K562 (cell line): ENCODE data around the gene CYP46A1. TPM values are rescaled to one million over a fixed set of nuclear protein-coding genes. Genes with fewer than 3 reads are reported as not detected.

Source experiments
- ATAC-seq: fragments of 200-7000 bp; cut with Tn5 transposase; 3 replicates; pipeline ENCODE4 v1.9.1; 2020; ENCODE audit warnings: moderate library complexity
- BruUV-seq: library from RNA; stranded (reverse); fragments of 400-500 nt; replicated peaks from 2 replicates; lab custom pipeline; 2021; lab: Mats Ljungman, UMichigan
- CTCF ChIA-PET: fragments of 300-600 bp; formaldehyde crosslinking; extraction: SDS; loops from one replicate; lab custom pipeline; 2021; ENCODE audit warnings: low intra/inter-chr PET ratio; lab: Yijun Ruan, JAX
- POLR2A ChIA-PET: fragments of 300-600, 350-650 bp; sonication (Branson Sonifier 250); formaldehyde crosslinking; extraction: SDS; loops from one replicate; lab custom pipeline; 2021; ENCODE audit warnings: antibody characterized with exemption, inconsistent platforms; lab: Yijun Ruan, JAX
- DNase-seq, 4 experiments: peaks; one replicate each; pipeline versions ENCODE4 v3.0.0 to v3.0.0-alpha.2; 2011 to 2018; ENCODE audit warnings: low spot score in 3 of 4, mixed read lengths in 3 of 4; ENCODE audit errors: extremely low read depth in 1 of 4
- FAIRE-seq: peaks from 2 replicates; lab custom pipeline; 2011; peaks lifted over from hg19 to GRCh38; lab: Jason Lieb, UNC
- H2AFZ ChIP-seq: 2 replicates; pipeline ENCODE4 v1.6.0; 2011; ENCODE audit warnings: low read depth, low read length, control low read depth, inconsistent platforms
- H3K27ac ChIP-seq: fragments of 200-600 bp; 3 replicates; pipeline ENCODE4 v1.8.0; 2011; ENCODE audit warnings: low read depth, mild to moderate bottlenecking, control low read depth, inconsistent platforms, low read length, moderate library complexity, mixed read lengths; ENCODE audit errors: extremely low read depth
- H3K27me3 ChIP-seq, 2 experiments: fragments of 300-600 bp in 1 of 2; 2 replicates in 1 of 2; 3 replicates in 1 of 2; pipeline versions ENCODE4 v1.6.0 to v1.8.0; 2011; ENCODE audit warnings: inconsistent platforms in 2 of 2, low read length in 2 of 2, mild to moderate bottlenecking in 1 of 2, mixed read lengths in 1 of 2, moderate library complexity in 1 of 2; ENCODE audit not compliant: control insufficient read depth in 2 of 2, insufficient read depth in 2 of 2
- H3K36me3 ChIP-seq: fragments of 300-600 bp; 3 replicates; pipeline ENCODE4 v1.8.0; 2011; ENCODE audit warnings: mild to moderate bottlenecking, low read length, inconsistent platforms; ENCODE audit not compliant: control insufficient read depth, insufficient read depth
- H3K4me1 ChIP-seq, 2 experiments: fragments of 200-600 bp in 1 of 2; replicated peaks in 1 of 2; 2 replicates in 1 of 2; 3 replicates in 1 of 2; pipeline versions ENCODE4 v1.5.1 to v1.8.0; 2011; ENCODE audit warnings: inconsistent platforms in 2 of 2, low read length in 2 of 2, mild to moderate bottlenecking in 1 of 2, mixed read lengths in 1 of 2, moderate library complexity in 1 of 2; ENCODE audit not compliant: control insufficient read depth in 2 of 2, insufficient read depth in 2 of 2
- H3K4me2 ChIP-seq: 2 replicates; pipeline ENCODE4 v1.6.1; 2011; ENCODE audit warnings: low read length, control low read depth, inconsistent platforms, mixed read lengths; ENCODE audit not compliant: insufficient read depth
- H3K4me3 ChIP-seq: fragments of 200-600 bp; sonication (generic), shearing (Covaris generic); 2 replicates; pipeline ENCODE4 v1.5.1; 2016; ENCODE audit warnings: control low read depth, inconsistent platforms
- H3K79me2 ChIP-seq: fragments of 200-600 bp; 3 replicates; pipeline ENCODE4 v1.8.0; 2011; ENCODE audit warnings: low read length, inconsistent platforms; ENCODE audit not compliant: control insufficient read depth, insufficient read depth
- H3K9ac ChIP-seq, 2 experiments: 2 replicates each; pipeline versions ENCODE4 v1.6.0 to v1.6.1; 2011; ENCODE audit warnings: low read depth in 2 of 2, low read length in 2 of 2, control low read depth in 1 of 2, inconsistent platforms in 1 of 2, mild to moderate bottlenecking in 1 of 2, mixed read lengths in 1 of 2; ENCODE audit not compliant: insufficient read depth in 1 of 2
- H3K9me1 ChIP-seq: one replicate; pipeline ENCODE4 v1.6.0; 2011; ENCODE audit warnings: inconsistent platforms, mild to moderate bottlenecking, low read length, moderate library complexity; ENCODE audit not compliant: control insufficient read depth, insufficient read depth
- H3K9me3 ChIP-seq: replicated peaks from 2 replicates; pipeline ENCODE4 v1.5.1; 2011; ENCODE audit warnings: low read depth, low read length, inconsistent platforms; ENCODE audit not compliant: control insufficient read depth, insufficient read depth
- H4K20me1 ChIP-seq: replicated peaks from 2 replicates; pipeline ENCODE4 v1.6.1; 2011; ENCODE audit warnings: low read length, inconsistent platforms, mixed read lengths; ENCODE audit not compliant: control insufficient read depth, insufficient read depth
- ADNP ChIP-seq: fragments of 200-800 bp; sonication (Bioruptor generic); IDR thresholded peaks from 2 replicates; pipeline ENCODE4 v1.6.1; 2016; ENCODE audit warnings: missing genetic modification characterization, missing compliant biosample characterization
- BCL6 ChIP-seq: fragments of 250-450 bp; sonication (Bioruptor Pico); IDR thresholded peaks from 2 replicates; pipeline ENCODE4 v1.4.0; 2020
- BCOR ChIP-seq: fragments of 450-650 bp; IDR thresholded peaks from 2 replicates; pipeline ENCODE4 v1.6.1; 2016
- CEBPB ChIP-seq: fragments of 450-650 bp; IDR thresholded peaks from 2 replicates; pipeline ENCODE4 v1.6.1; 2016; ENCODE audit warnings: missing genetic modification characterization, missing compliant biosample characterization
- CHD4 ChIP-seq: fragments of 200-600 bp; sonication (generic); IDR thresholded peaks from 3 replicates; pipeline ENCODE4 v1.6.1; 2012; ENCODE audit warnings: low read depth, mild to moderate bottlenecking, mixed read lengths, low read length, inconsistent platforms; ENCODE audit not compliant: insufficient read depth, insufficient replicate concordance, poor library complexity, severe bottlenecking
- DIDO1 ChIP-seq: fragments of 450-650 bp; IDR thresholded peaks from 2 replicates; pipeline ENCODE4 v1.6.1; 2016; ENCODE audit warnings: low read depth, missing biosample characterization, missing genetic modification characterization
- E2F6 ChIP-seq, 2 experiments: IDR thresholded peaks; 2 replicates each; pipeline ENCODE4 v1.6.1; 2011; ENCODE audit warnings: borderline replicate concordance in 1 of 2, control low read depth in 1 of 2, low read depth in 1 of 2, low read length in 1 of 2, mild to moderate bottlenecking in 1 of 2, mixed read lengths in 1 of 2, moderate library complexity in 1 of 2; ENCODE audit not compliant: insufficient read depth in 1 of 2, insufficient read length in 1 of 2, poor library complexity in 1 of 2, severe bottlenecking in 1 of 2; ENCODE audit errors: extremely low read depth in 1 of 2
- HDGF ChIP-seq: fragments of 450-650 bp; IDR thresholded peaks from 2 replicates; pipeline ENCODE4 v1.6.1; 2016
- HNRNPLL ChIP-seq: fragments of 200-400 bp; formaldehyde crosslinking; IDR thresholded peaks from 2 replicates; pipeline ENCODE4 v1.6.1; 2017; ENCODE audit warnings: low read length, low read depth, mild to moderate bottlenecking; ENCODE audit not compliant: poor library complexity, severe bottlenecking
- LARP7 ChIP-seq: fragments of 450-650 bp; IDR thresholded peaks from 2 replicates; pipeline ENCODE4 v1.6.1; 2016
- POLR3A ChIP-seq: IDR thresholded peaks from 2 replicates; pipeline ENCODE4 v1.6.1; 2011; ENCODE audit warnings: borderline replicate concordance, mild to moderate bottlenecking, moderate library complexity; ENCODE audit not compliant: insufficient read length, insufficient read depth; ENCODE audit errors: extremely low read depth
- RBM25 ChIP-seq: fragments of 200-400 bp; formaldehyde crosslinking; IDR thresholded peaks from 2 replicates; pipeline ENCODE4 v1.6.1; 2018; ENCODE audit warnings: low read length, low read depth, moderate library complexity; ENCODE audit not compliant: severe bottlenecking
- RFX5 ChIP-seq: IDR thresholded peaks from 2 replicates; pipeline ENCODE4 v1.6.1; 2011; ENCODE audit warnings: low read depth, mild to moderate bottlenecking, improper control_type of control experiment, low read length
- SLC30A9 ChIP-seq: fragments of 250-450 bp; sonication (Bioruptor Pico); IDR thresholded peaks from 2 replicates; pipeline ENCODE4 v1.8.0; 2022; ENCODE audit warnings: mild to moderate bottlenecking, moderate library complexity
- SMAD4 ChIP-seq: fragments of 250-450 bp; sonication (Bioruptor Pico); conservative IDR thresholded peaks from 2 replicates; pipeline ENCODE4 v1.8.0; 2021; ENCODE audit warnings: inconsistent platforms, mild to moderate bottlenecking, moderate library complexity
- SMARCB1 ChIP-seq: IDR thresholded peaks from 2 replicates; pipeline ENCODE4 v1.6.1; 2011; ENCODE audit warnings: improper control_type of control experiment, low read depth; ENCODE audit not compliant: insufficient read length
- TRIM25 ChIP-seq: fragments of 450-650 bp; IDR thresholded peaks from 2 replicates; pipeline ENCODE4 v1.7.0; 2016; ENCODE audit warnings: borderline replicate concordance
- ZBTB1 ChIP-seq: sonication (generic); formaldehyde crosslinking; IDR thresholded peaks from 2 replicates; pipeline ENCODE4 v1.8.1; 2023; ENCODE audit warnings: missing genetic modification reagents, low read depth, mild to moderate bottlenecking, borderline replicate concordance
- ZFP30 ChIP-seq: fragments of 250-450 bp; sonication (Bioruptor Pico); IDR thresholded peaks from 2 replicates; pipeline ENCODE4 v1.8.0; 2022; ENCODE audit warnings: moderate library complexity, mild to moderate bottlenecking, inconsistent platforms, borderline replicate concordance
- ZNF764 ChIP-seq: fragments of 250-450 bp; sonication (Bioruptor Pico); IDR thresholded peaks from 2 replicates; pipeline ENCODE4 v1.4.0; 2020; ENCODE audit warnings: low read depth, mild to moderate bottlenecking, moderate library complexity
- WGBS: fragments of 100-300 bp; shearing (Covaris generic); methylation state at CpG from one replicate; pipeline ENCODE4 v1.1.6; 2016; ENCODE audit warnings: low coverage, mixed read lengths; ENCODE audit not compliant: insufficient coverage; ENCODE audit errors: missing lambda C conversion rate; 5-methylcytosine and 5-hydroxymethylcytosine counted together
- in situ Hi-C: fragments of 300-500 bp; cut with MboI; formaldehyde crosslinking; loops from 4 replicates; pipeline ENCODE4 v1.15.0; 2018; ENCODE audit warnings: inconsistent platforms, mixed read lengths
- intact Hi-C: fragments of 100-400 bp; cut with micrococcal nuclease; formaldehyde crosslinking; loops from 2 replicates; pipeline ENCODE4 v1.14.2; 2022
- polyA plus RNA-seq, 8 experiments: library from polyadenylated mRNA; depleted of rRNA in 4 of 8; stranded (reverse) in 5 of 8; unstranded in 3 of 8; fragments of >200 nt; fragmentation: Nextera tagmentation in 2 of 8; fragmentation: Illumina TruSeq in 1 of 8; extraction: Ambion mirVana in 2 of 8; extraction: Trizol in 1 of 8; gene quantifications; 2 replicates each; pipeline versions ENCODE4 v1.2.1 to v1.2.3, GENCODE V29; 2011 to 2014; ENCODE audit warnings: inconsistent platforms in 1 of 8, missing spikeins in 1 of 8
- total RNA-seq, 7 experiments: library from RNA; depleted of rRNA in 6 of 7; stranded (reverse); fragments of >200 nt in 6 of 7; fragmentation: Illumina TruSeq in 2 of 7; extraction: Trizol in 2 of 7; gene quantifications; 2 replicates each; pipeline versions ENCODE4 v1.2.1 to v1.2.3, GENCODE V29; 2011 to 2021; ENCODE audit warnings: low replicate concordance in 1 of 7

The CYP46A1 gene
- total and polyA plus RNA-seq, 9 of the 15 experiments (the other 6 are each of a cell fraction or from before 2014, with no cell fraction given): not detected

DNA sequence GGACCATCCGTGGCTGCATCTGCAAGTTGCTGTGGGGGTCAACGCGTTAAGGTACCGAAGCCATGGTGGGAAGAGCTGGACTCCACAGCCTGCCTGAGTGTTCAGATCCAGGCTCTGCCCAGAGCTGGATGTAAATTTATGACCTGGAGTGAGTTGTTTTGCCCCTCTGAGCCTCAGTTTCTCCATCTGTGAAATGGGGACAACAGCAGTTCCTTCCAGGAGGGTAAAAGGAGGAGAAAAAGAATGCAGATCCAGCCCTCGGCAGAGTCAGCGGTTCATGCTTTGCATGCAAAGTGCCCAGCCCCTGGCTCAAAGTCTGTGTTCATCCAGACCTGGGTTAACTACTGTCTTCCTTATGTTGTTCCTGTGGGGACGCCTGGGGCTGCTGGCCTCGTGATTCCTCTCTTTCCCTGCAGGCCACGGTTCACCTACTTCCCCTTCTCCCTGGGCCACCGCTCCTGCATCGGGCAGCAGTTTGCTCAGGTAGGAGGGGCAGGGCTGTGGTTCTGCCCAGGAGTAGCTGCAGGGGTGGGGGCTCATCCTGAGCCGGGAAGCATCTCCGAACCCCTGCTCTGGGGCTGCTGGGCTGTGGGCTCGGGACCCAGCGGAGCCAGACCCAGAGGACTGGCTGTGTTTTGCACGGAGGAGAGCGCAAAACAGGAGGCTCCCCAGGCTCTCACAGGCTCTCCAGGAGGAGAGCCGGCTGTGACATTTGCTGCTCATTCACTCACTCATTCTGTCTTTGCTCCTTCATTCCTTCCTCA lies 41.9 kb downstream of the CYP46A1 start:
- ChIA-PET CTCF (no interaction called here), POLR2A (no interaction called here)
- Histone ChIP-seq H3K27ac (no peak overlapping the region), H3K9ac (no peak overlapping the region), H3K4me3 (no peak overlapping the region), H3K27me3 (peaks cover 0 to 55% of the 10 kb centered on the region in 2 experiments; a peak in 3 of 5 replicates), H3K36me3 (no peaks in the 10 kb centered on the region), H3K4me1 (peaks cover 0 to 18% of the 10 kb centered on the region in 2 experiments; a peak in 2 of 5 replicates), H3K9me1 (no peaks in the 10 kb centered on the region), H4K20me1 (no peaks in the 10 kb centered on the region), H2AFZ (no peak overlapping the region), H3K4me2 (no peak overlapping the region), H3K79me2 (no peaks in the 10 kb centered on the region), H3K9me3 (no peaks in the 10 kb centered on the region)
- DNase-seq: no peak
- no TSS peak for BruUV-seq
- intact Hi-C loops: no loop called here
- FAIRE-seq: no peak
- no peak for ATAC-seq
- 20% methylated on average over 15 of the region's 18 CpGs for WGBS
- in situ Hi-C loops: loop anchor here (10.0 kb wide), 1 partner anchor 159 kb away; no protein-coding TSS in a partner anchor
- peak; percentile 28 for TF ChIP-seq CHD4
- TF ChIP-seq TRIM25: no peak
- no peak for TF ChIP-seq LARP7
- TF ChIP-seq ZNF764: no peak
- TF ChIP-seq HDGF: no peak
- TF ChIP-seq POLR3A: no peak
- no peak for TF ChIP-seq ZFP30
- TF ChIP-seq ADNP (tag): peak; percentile 55; the same call in 1 of the 2 replicates
- TF ChIP-seq SMARCB1: no peak
- TF ChIP-seq BCL6: no peak
- no peak for TF ChIP-seq ZBTB1
- no peak for TF ChIP-seq RFX5
- no peak for TF ChIP-seq E2F6 (IDR thresholded peaks at IDR 0.05; ENCODE audit: borderline replicate concordance in 1 of 2, extremely low read depth in 1 of 2, insufficient read depth in 1 of 2, insufficient read length in 1 of 2, low read depth in 1 of 2, low read length in 1 of 2, poor library complexity in 1 of 2, severe bottlenecking in 1 of 2)
- peak; percentile 50 for TF ChIP-seq RBM25
- TF ChIP-seq SLC30A9 (CRISPR knock-in tag): no peak
- TF ChIP-seq CEBPB (tag): no peak
- peak; percentile 65; the same call in 1 of the 2 replicates for TF ChIP-seq BCOR
- no peak for TF ChIP-seq HNRNPLL
- TF ChIP-seq DIDO1: no peak
- TF ChIP-seq SMAD4: no peak
